Effector memory CD8-positive, alpha-beta T cell (primary cell): ENCODE data around the gene CELA2A.
"Not testable (repeated sequence)": the region's sequence is repeated elsewhere in the genome, so short reads cannot be mapped to it uniquely, and the experiment has no call there.

ENCODE experiments used
- ATAC-seq: fragments of 150-1000 bp; cut with Tn5 transposase; replicated peaks from 2 replicates; pipeline ENCODE4 v1.10.0; 2021; ENCODE audit warnings: mild to moderate bottlenecking, moderate library complexity
- DNase-seq, 3 experiments: peaks; one replicate each; pipeline ENCODE4 v3.0.0; 2021
- H3K27ac Mint-ChIP-seq, 2 donors: one replicate each; pipeline ENCODE4 v1.8.0; 2022; ENCODE audit warnings: mild to moderate bottlenecking in 2 of 2, mixed read lengths in 2 of 2, moderate library complexity in 2 of 2
- H3K27me3 Mint-ChIP-seq, 2 donors: one replicate each; pipeline ENCODE4 v1.8.0; 2022; ENCODE audit warnings: mixed read lengths in 2 of 2
- H3K36me3 Mint-ChIP-seq: one replicate; pipeline ENCODE4 v1.8.0; 2022; ENCODE audit warnings: mild to moderate bottlenecking, moderate library complexity, mixed read lengths; ENCODE audit not compliant: insufficient read depth
- H3K4me1 Mint-ChIP-seq, 2 donors: one replicate each; pipeline ENCODE4 v1.8.0; 2022; ENCODE audit warnings: low read depth in 2 of 2, mixed read lengths in 2 of 2
- H3K4me3 Mint-ChIP-seq, 2 donors: one replicate each; pipeline ENCODE4 v1.8.0; 2022; ENCODE audit warnings: mild to moderate bottlenecking in 2 of 2, mixed read lengths in 2 of 2, moderate library complexity in 2 of 2
- H3K9me3 Mint-ChIP-seq, 2 donors: one replicate each; pipeline ENCODE4 v1.8.0; 2022; ENCODE audit warnings: mixed read lengths in 2 of 2

The CELA2A gene

GRCh38 chr1:15471723-15472122, 15.2 kb downstream of the CELA2A start:
- H3K4me3 Mint-ChIP-seq, ATAC-seq, H3K27ac Mint-ChIP-seq, DNase-seq, H3K9me3 Mint-ChIP-seq, H3K4me1 Mint-ChIP-seq, H3K36me3 Mint-ChIP-seq: not testable (repeated sequence)
- peaks cover 0 to 11% of the 10 kb centered on the region in 2 donors for H3K27me3 Mint-ChIP-seq

GRCh38 chr1:15472587-15472986, 16.1 kb downstream of the CELA2A start:
- Mint-ChIP-seq H3K27me3 (peaks cover 0 to 8% of the 10 kb centered on the region in 2 donors), H3K4me3 (no peak overlapping the region), H3K36me3 (peaks cover 2% of the 10 kb centered on the region), H3K27ac (no peak overlapping the region), H3K9me3 (no peaks in the 10 kb centered on the region), H3K4me1 (no peaks in the 10 kb centered on the region)
- no peak for ATAC-seq
- no peak for DNase-seq

GRCh38 chr1:15475752-15476314, 19.3 kb downstream of the CELA2A start, which contains the start of gene CELA2B:
TSS of gene CELA2B (plus strand) at chr1:15476104. CDS start at chr1:15476126, 22 bp downstream.
- H3K27me3 Mint-ChIP-seq, result no peaks in the 10 kb centered on the region
- ATAC-seq, result no peak
- no peak within 1 kb of the TSS for H3K27ac Mint-ChIP-seq

GRCh38 chr1:15476927-15477326, 20.4 kb downstream of the CELA2A start:
- Mint-ChIP-seq H3K4me1 (no peaks in the 10 kb centered on the region), H3K27me3 (no peaks in the 10 kb centered on the region), H3K4me3 (no peak overlapping the region), H3K27ac (no peak overlapping the region), H3K36me3 (no peaks in the 10 kb centered on the region), H3K9me3 (no peaks in the 10 kb centered on the region)
- no peak for DNase-seq
- no peak for ATAC-seq

More at GRCh38 chr1:15475752-15476314, 19.3 kb downstream of the CELA2A start, which contains the start of gene CELA2B:
- DNase-seq, result no peak
- peaks cover under 1% of the 10 kb centered on the region for H3K36me3 Mint-ChIP-seq
- H3K4me3 Mint-ChIP-seq, result no peak within 1 kb of the TSS
- H3K4me1 Mint-ChIP-seq, result no peaks in the 10 kb centered on the region
- H3K9me3 Mint-ChIP-seq, result no peaks in the 10 kb centered on the region

- Mint-ChIP-seq H3K36me3 (no peaks in the 10 kb centered on the region), H3K4me1 (no peaks in the 10 kb centered on the region), H3K27me3 (no peaks in the 10 kb centered on the region), H3K9me3 (no peaks in the 10 kb centered on the region), H3K27ac (no peak overlapping the region), H3K4me3 (no peak overlapping the region)
- DNase-seq (no peak), ATAC-seq (no peak)
These were observed 21.2 kb downstream of the CELA2A start for GRCh38 chr1:15477646-15478212.

- no peaks in the 10 kb centered on the region for H3K9me3 Mint-ChIP-seq
- H3K27ac Mint-ChIP-seq, result peak overlapping the region in 1 of 2 donors; percentile 29
- no peaks in the 10 kb centered on the region for H3K4me1 Mint-ChIP-seq
- H3K27me3 Mint-ChIP-seq, result no peaks in the 10 kb centered on the region
- no peak for DNase-seq
- no peaks in the 10 kb centered on the region for H3K36me3 Mint-ChIP-seq
- no peak for ATAC-seq
- no peak overlapping the region for H3K4me3 Mint-ChIP-seq
These were observed 23.3 kb downstream of the CELA2A start for GRCh38 chr1:15479654-15480347.

- H3K4me1 Mint-ChIP-seq, ATAC-seq, DNase-seq, H3K36me3 Mint-ChIP-seq, H3K4me3 Mint-ChIP-seq, H3K9me3 Mint-ChIP-seq, H3K27me3 Mint-ChIP-seq, H3K27ac Mint-ChIP-seq: not testable (repeated sequence)
These were observed 25.9 kb downstream of the CELA2A start for GRCh38 chr1:15482455-15482854.

- H3K27me3 Mint-ChIP-seq, H3K4me1 Mint-ChIP-seq, H3K36me3 Mint-ChIP-seq, H3K9me3 Mint-ChIP-seq, ATAC-seq, H3K27ac Mint-ChIP-seq, H3K4me3 Mint-ChIP-seq, DNase-seq: not testable (repeated sequence)
These were observed 26.5 kb downstream of the CELA2A start for GRCh38 chr1:15482983-15483543.

GRCh38 chr1:15483971-15484370, 27.4 kb downstream of the CELA2A start:
- H3K9me3 Mint-ChIP-seq, result no peaks in the 10 kb centered on the region
- ATAC-seq (no peak), DNase-seq (no peak)
- H3K36me3 Mint-ChIP-seq, result peaks cover 6% of the 10 kb centered on the region
- H3K27me3 Mint-ChIP-seq, result no peaks in the 10 kb centered on the region
- no peaks in the 10 kb centered on the region for H3K4me1 Mint-ChIP-seq
- H3K27ac Mint-ChIP-seq, result no peak overlapping the region
- H3K4me3 Mint-ChIP-seq, result no peak overlapping the region

GRCh38 chr1:15484443-15484842, 27.9 kb downstream of the CELA2A start:
- H3K27me3 Mint-ChIP-seq, H3K4me3 Mint-ChIP-seq, ATAC-seq, H3K4me1 Mint-ChIP-seq, DNase-seq, H3K36me3 Mint-ChIP-seq, H3K27ac Mint-ChIP-seq, H3K9me3 Mint-ChIP-seq: not testable (repeated sequence)

GRCh38 chr1:15485636-15486035, 29.1 kb downstream of the CELA2A start:
- no peak for DNase-seq
- no peak overlapping the region for H3K27ac Mint-ChIP-seq
- H3K36me3 Mint-ChIP-seq, result peaks cover 6% of the 10 kb centered on the region
- no peaks in the 10 kb centered on the region for H3K4me1 Mint-ChIP-seq
- H3K27me3 Mint-ChIP-seq, result no peaks in the 10 kb centered on the region
- no peaks in the 10 kb centered on the region for H3K9me3 Mint-ChIP-seq
- no peak overlapping the region for H3K4me3 Mint-ChIP-seq
- ATAC-seq, result no peak

GRCh38 chr1:15486844-15487610, 30.5 kb downstream of the CELA2A start:
- not testable (repeated sequence) for DNase-seq, H3K27ac Mint-ChIP-seq, ATAC-seq, H3K4me3 Mint-ChIP-seq, H3K4me1 Mint-ChIP-seq, H3K27me3 Mint-ChIP-seq, H3K9me3 Mint-ChIP-seq, H3K36me3 Mint-ChIP-seq

GRCh38 chr1:15488371-15488770, 31.8 kb downstream of the CELA2A start:
- H3K4me1 Mint-ChIP-seq, result no peaks in the 10 kb centered on the region
- H3K4me3 Mint-ChIP-seq, result no peak overlapping the region
- no peak for DNase-seq
- peaks cover 6% of the 10 kb centered on the region for H3K36me3 Mint-ChIP-seq
- ATAC-seq, result no peak
- H3K9me3 Mint-ChIP-seq, result no peaks in the 10 kb centered on the region
- H3K27ac Mint-ChIP-seq, result no peak overlapping the region
- no peaks in the 10 kb centered on the region for H3K27me3 Mint-ChIP-seq
